IMR-90 (cell line): ENCODE measurements around the gene MVP.

Experiments used
- CTCF ChIP-seq: conservative IDR thresholded peaks from 2 replicates; pipeline ENCODE4 v1.5.1; 2012; ENCODE audit warnings: mild to moderate bottlenecking, low read depth, low read length, improper control_type of control experiment
- FOS ChIP-seq: fragments of 150-350 bp; IDR thresholded peaks from 2 replicates; pipeline ENCODE4 v1.6.1; 2016; ENCODE audit warnings: low read depth, low read length
- POLR2A ChIP-seq: IDR thresholded peaks from 2 replicates; pipeline ENCODE4 v1.6.1; 2012; ENCODE audit warnings: mild to moderate bottlenecking, low read depth, low read length

DNA sequence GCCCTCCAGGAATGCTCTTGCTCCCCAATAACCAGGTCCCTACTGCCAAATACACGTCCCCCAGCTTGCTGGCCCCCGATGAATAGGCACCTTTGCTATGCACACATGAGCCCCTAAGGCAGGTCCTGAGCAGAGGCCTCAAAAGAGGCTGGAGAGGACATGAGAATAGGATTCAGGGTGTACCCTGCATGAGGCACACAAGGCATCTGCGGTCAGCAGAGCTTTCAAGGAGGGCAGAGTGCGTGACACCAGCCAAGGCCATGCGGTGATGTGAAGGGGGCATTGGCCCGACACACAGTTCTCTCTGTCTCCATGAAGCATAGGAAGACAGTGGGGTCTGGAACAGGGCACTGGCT lies 72.2 kb downstream of the MVP start:
- TF ChIP-seq CTCF (no peak), FOS (no peak), POLR2A (no peak)
